SKM-1 treated with dmso at 0.1 percent for 144 hours (cell line): ENCODE data around the gene FBXL16.

Experiments used
- DNase-seq: peaks from one replicate; lab custom pipeline; 2025; ENCODE audit not compliant: unreplicated experiment; lab: John Stamatoyannopoulos, UW

Gene FBXL16

GRCh38 chr16:710500-711075 is 5.0 kb upstream of the FBXL16 start:
- DNase-seq = no peak

GRCh38 chr16:709566-710499 is 4.2 kb upstream of the FBXL16 start:
- DNase-seq = no peak

- no peak for DNase-seq
Observed at GRCh38 chr16:708959-709358, 3.4 kb upstream of the FBXL16 start.

GRCh38 chr16:708019-708418 is 2.4 kb upstream of the FBXL16 start:
- DNase-seq = no peak

GRCh38 chr16:707062-707538 is 1.5 kb upstream of the FBXL16 start:
- no peak for DNase-seq

GRCh38 chr16:706189-707061 is 824 bp upstream of the FBXL16 start:
- DNase-seq = no peak

- DNase-seq = no peak
Observed at GRCh38 chr16:704552-705380, 835 bp downstream of the FBXL16 start.

GRCh38 chr16:704047-704446 is 1.6 kb downstream of the FBXL16 start:
- DNase-seq = no peak

GRCh38 chr16:703406-703805 is 2.2 kb downstream of the FBXL16 start:
- no peak for DNase-seq

GRCh38 chr16:702341-702740 is 3.3 kb downstream of the FBXL16 start:
- DNase-seq = no peak

- DNase-seq = no peak
Observed at GRCh38 chr16:700684-701584, 4.7 kb downstream of the FBXL16 start.

GRCh38 chr16:698911-699671 is 6.5 kb downstream of the FBXL16 start:
- DNase-seq = no peak

- no peak for DNase-seq
Observed at GRCh38 chr16:695355-696089, 10.1 kb downstream of the FBXL16 start.

GRCh38 chr16:694863-695354 is 10.7 kb downstream of the FBXL16 start:
- no peak for DNase-seq

- no peak for DNase-seq
Observed at GRCh38 chr16:694187-694862, 11.3 kb downstream of the FBXL16 start.

- no peak for DNase-seq
Observed at GRCh38 chr16:693766-694165, 11.8 kb downstream of the FBXL16 start.

GRCh38 chr16:693364-693763 is 12.2 kb downstream of the FBXL16 start:
- no peak for DNase-seq
